Raji (cell line): Measurements from ENCODE around the gene TSC22D3.
A peak's percentile ranks its signal among the peaks of the same experiment; 100 is the strongest.

Experiments
- POLR2A ChIP-seq: IDR thresholded peaks from 2 replicates; pipeline ENCODE4 v1.6.1; 2011; ENCODE audit warnings: low read depth, low read length, control low read depth; ENCODE audit not compliant: insufficient read depth

TSC22D3 gene

DNA sequence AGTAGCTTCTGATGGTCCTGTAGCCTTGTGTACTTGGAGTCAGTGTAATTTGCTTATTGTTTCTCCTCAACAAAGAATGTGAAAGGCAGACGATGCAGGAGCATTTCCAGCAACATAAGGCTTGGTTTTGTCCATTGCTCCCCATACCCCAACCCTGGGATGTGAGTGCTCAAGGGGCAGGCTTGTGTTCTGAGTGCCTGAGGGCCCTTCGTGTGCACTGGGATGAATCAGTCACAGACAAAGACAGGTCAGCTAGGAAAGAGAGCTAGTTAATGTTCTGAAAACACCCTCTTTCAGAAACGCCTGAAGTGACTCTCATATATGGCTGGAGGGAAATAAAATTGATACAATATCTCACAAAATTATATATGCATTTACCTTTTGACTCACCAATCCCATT lies 88.1 kb downstream of the TSC22D3 start:
- no peak for TF ChIP-seq POLR2A

GRCh38 chrX:107686792-107687191 lies 88.8 kb downstream of the TSC22D3 start:
- no peak for TF ChIP-seq POLR2A

- no peak for TF ChIP-seq POLR2A
Measured at GRCh38 chrX:107686026-107686425, 89.6 kb downstream of the TSC22D3 start.

DNA sequence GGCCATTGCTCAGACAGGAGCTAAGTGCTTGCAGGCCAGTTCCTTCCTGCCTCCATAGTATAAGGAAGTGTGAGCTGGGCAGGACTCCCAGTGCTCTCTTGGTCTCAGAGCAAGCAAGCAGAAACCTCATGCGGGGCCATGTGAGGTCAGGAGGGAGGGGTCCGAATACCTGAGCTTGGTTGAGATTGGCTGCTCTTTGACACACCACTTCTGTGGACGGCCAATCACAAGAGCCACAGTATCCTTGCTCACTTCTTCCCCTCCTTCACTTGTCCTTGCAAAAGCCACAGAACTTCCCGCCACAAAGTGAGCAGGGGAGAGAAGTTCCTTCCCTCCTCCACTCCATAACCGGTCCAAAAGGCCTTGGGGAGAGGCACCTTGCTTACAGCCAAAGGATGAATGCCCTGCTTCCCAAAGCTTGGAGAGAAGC lies 90.6 kb downstream of the TSC22D3 start:
- TF ChIP-seq POLR2A: peak; percentile 48; the same call in 1 of the 2 replicates

DNA sequence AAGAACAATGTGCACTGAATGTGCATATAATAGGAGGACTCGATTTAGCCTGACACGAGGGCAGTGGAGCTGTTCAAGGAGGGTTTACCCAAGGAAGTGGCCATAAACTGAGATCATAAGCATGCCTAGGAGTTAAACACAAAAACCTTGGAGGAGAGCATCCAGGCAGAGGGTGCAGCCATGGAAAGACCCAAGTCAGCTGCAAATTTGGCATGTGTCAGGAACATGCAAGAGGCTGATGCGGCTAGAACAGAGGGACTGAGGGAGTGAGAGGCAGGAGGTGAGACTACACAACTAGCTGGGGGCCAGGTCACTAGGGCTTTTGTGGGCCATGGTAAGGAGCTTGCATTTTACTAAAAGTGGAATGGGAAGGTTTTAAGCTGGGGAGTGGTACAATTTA lies 91.7 kb downstream of the TSC22D3 start:
- TF ChIP-seq POLR2A: no peak

- no peak for TF ChIP-seq POLR2A
Measured at GRCh38 chrX:107683124-107683895, 92.3 kb downstream of the TSC22D3 start.

DNA sequence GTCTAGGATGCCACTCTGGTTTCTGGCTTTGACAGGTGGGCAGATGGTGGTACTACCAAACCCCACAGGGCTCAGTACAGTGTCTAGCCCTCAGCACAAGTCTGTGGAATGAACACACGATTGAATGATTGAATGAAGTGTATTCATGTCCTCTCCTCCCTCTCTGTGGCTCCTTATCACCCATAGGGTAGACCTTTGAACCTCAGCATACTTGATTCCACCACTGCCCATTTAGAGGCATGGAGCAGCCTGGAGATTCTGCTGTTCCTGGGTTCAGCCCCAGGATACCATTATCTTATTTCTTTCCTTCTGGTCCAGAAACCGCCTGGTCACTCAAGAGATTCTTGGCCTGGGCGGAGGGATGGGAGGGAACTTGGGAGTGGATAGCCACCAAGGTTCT lies 93.3 kb downstream of the TSC22D3 start:
- TF ChIP-seq POLR2A: no peak

- TF ChIP-seq POLR2A: peak; percentile 39; the same call in 1 of the 2 replicates
Measured at GRCh38 chrX:107678957-107679740, 96.4 kb downstream of the TSC22D3 start.

DNA sequence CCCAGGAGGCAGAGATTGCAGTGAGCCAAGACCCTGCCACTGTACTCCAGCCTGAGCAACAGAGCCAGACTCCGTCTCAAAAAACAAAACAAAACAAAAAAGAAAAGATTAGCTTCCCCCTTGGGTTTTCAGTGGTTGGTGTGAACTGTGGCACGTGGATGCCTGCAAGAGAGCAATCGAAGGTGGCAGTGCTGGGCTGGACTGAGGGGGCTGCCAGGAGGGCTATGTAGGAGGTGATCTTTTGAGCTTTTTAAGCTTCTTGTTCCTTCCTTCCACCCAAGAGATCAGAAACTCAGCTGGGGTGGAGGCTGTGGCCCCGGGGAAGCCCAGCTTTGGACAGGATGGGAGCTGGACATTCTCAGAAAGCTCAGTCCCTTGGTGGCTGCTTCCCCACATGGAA lies 97.7 kb downstream of the TSC22D3 start:
- TF ChIP-seq POLR2A: no peak

GRCh38 chrX:107677501-107677901 lies 98.1 kb downstream of the TSC22D3 start:
- TF ChIP-seq POLR2A: no peak

GRCh38 chrX:107676559-107677378 lies 98.8 kb downstream of the TSC22D3 start:
- TF ChIP-seq POLR2A: no peak; the same call in none of the 2 replicates

DNA sequence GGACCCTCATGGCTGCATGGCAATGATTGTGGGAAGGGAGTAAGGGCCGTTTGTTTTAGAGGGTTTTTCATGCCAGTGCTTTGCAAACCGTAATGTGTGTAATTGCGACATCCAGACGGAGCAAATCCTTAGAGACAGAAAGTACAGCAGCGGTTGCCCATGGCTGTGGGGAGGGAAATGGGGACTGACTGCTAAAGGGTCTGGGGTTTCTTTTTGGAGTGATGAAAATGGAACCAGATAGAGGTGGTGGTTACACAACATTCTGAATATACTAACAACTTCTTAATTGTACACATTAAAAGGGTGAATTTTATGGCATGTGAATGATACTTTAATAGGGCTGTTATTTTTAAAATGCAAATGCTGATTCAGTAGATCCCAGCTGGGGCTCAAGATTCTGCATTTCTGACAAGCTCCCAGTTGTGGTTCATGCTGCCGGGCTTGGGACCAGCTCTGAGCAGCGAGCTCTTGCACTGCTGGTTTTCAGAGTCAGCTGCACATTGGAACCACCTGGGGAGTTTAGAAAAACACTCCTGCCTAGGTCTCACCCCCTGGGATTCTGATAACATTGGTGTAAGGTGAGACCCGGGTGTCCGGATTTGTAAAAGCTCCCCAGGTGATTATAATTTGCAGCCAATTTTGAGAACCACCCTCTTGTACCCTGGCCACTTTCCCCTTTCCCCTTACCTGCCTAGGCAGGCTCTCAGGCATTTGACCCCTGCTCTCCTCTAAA lies 99.6 kb downstream of the TSC22D3 start:
- TF ChIP-seq POLR2A: peak; percentile 59

DNA sequence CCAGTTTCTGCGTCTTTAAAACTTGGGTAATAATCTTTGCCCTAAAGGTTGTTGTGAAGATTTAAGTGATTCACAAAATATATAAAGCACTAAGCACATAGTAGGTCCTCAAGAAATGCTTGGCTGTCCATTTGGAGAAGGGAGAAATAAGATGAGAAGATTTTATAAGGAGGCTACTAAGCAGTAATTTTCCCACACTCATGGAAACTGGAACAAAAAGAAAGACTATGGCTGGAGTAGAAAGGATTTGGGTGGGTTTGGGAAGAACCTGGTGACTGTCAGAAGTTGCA lies 100.3 kb downstream of the TSC22D3 start:
- no peak for TF ChIP-seq POLR2A

GRCh38 chrX:107674480-107675364 lies 100.9 kb downstream of the TSC22D3 start:
- no peak; the same call in 1 of the 2 replicates for TF ChIP-seq POLR2A
